CD4-positive, alpha-beta T cell treated with Interleukin-4 for 4 hours (primary cell): ENCODE results near the gene TARS3.
"Not testable (repeated sequence)": the region's sequence is repeated elsewhere in the genome, so short reads cannot be mapped to it uniquely, and the experiment has no call there.

Experiments used
- DNase-seq: peaks from one replicate; pipeline ENCODE4 v3.0.0-alpha.2; 2020

Gene TARS3

DNA sequence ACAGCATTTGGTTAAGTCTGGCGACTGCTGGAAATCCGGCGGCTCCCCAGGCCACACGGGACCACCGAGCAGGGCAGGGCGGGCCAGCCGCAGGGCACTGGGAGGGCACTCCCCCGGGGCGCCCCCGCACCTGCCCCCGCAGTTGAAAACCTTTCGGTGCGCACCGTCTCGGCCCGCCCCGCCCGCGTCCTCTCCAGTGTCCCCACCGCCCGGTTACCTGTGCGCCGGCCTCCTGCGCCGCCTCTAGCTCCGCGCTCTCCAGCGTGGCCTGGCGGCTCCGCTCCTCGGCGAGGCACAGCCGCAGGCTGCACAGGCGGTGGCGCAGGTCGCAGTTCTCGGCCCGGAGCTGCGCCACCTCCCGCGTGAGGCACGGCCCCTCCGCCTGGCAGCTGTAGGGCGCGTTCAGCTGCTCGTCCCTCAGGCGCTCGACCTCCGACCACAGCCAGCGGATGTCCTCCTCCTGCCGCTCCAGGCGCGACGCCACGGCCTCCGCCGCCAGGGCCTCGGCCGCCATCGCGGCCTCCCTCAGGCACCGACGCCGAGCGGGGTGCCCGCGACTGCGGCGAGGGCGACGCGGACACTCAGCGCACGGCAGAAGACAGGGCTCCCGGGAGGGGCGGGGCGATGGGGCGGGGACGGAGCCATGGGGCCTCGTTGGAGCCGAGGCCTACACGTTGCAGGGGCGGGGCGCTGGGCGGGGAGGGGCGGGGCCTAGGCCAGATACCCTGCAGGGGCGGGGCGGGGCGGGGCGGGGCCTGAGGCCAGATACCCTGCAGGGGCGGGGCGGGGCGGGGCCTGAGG lies at the start of gene TARS3:
TARS3 (minus strand) TSS at position 600 of the 801 bp plus-strand sequence; CDS start at position 514, 86 bp downstream.
- DNase-seq = peak; percentile 94

DNA sequence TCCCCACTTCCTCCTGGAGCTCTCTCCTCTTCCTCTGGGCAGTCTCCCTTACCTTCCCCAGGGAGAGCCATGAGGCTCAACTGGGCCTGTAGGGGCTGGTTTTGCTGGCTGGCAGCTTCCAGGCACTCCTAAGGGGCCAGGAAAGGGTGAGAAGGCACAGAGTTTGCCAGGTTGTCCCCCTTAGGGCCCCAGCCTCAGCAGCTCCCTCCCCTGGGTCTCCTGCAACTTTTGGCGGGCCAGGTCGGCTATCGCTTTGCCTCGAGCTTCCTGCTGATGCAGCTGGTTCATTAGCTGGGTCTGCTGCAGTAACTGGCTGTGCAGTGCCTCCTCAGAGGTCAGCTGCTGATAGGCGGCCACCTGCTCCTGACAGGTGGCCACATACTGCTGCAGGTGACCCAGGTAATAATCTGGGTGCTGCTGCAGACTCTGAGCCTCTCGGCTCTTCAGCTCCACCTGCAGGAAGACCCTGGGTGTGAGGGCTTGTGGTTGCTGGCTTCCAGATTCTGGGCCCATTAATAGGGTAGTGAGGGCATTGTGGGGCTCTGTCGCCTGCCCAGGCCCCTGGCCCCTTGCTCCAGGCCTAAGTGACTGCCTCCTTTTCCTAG lies 49.3 kb upstream of the TARS3 start:
- no peak for DNase-seq

DNA sequence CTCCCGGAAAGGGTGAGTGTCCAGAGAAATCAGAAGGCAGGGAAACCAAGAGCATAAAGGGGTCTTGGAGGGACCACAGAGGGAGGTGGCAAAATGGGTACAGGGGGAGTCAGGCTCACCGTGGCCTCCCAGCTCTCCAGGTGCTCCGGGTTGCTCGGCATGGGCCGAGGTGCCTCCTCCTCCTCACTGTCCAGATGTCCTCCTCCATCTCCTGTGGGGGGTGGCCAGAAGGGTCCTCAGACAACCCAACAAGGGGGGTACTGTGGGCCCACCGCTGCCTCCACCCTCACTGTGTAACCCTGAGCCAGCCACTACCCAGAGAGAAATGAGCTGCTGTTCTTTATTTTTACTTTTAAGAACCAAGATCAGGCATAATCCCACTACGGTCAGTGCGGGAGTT lies 48.6 kb upstream of the TARS3 start:
- DNase-seq = no peak

- not testable (repeated sequence) for DNase-seq
Measured at GRCh38 chr15:101767083-101767640, 42.9 kb upstream of the TARS3 start.

DNA sequence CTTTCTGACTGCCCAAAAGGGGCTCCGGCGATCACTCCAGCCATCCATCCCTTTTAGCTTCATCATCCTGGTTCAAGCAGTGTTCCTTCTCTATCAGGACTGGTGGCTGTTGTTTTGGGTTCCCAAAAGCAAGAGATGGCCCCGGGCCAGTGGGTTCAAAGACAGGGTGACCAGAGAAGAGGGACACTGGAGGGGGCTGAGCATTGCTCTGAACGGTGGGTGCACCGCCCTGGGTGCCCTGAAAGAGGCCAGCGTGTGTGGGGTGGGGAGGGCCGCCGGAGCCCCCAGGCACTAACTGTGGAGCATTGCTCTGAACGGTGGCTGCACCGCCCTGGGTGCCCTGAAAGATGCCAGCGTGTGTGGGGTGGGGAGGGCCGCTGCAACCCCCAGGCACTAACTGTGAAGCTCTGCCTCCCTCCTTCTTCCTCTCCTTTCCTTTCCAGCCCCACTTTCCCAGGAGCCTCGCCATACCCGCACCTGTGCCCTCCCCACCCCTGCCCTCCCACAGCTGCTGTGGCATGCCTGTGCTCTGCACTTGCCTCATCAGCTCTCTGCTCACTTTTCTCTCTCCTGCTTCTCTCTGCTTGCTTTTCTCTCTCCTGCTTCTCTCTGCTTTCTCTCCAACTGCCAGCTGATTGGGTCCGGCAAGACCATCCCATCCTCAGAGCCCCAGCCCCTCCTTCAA lies 41.6 kb upstream of the TARS3 start:
- no peak for DNase-seq

DNA sequence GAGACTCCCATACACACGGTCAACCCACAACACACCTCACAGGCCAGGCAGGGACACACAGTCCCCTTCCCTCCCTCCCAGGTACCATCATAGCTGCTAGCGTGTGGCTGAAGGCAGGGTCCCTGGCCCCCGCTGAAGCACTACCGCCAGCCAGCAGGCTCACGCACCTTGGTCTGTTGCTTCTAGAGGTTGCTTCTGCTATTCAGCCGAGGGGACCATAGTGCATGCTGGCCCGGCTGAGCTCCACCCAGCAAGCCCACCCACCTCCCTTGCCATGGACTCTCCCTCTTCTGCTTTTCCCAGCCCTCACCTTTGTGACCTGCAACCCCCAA lies 41.0 kb upstream of the TARS3 start:
- not testable (repeated sequence) for DNase-seq

- not testable (repeated sequence) for DNase-seq
Measured at GRCh38 chr15:101764669-101765339, 40.5 kb upstream of the TARS3 start.

DNA sequence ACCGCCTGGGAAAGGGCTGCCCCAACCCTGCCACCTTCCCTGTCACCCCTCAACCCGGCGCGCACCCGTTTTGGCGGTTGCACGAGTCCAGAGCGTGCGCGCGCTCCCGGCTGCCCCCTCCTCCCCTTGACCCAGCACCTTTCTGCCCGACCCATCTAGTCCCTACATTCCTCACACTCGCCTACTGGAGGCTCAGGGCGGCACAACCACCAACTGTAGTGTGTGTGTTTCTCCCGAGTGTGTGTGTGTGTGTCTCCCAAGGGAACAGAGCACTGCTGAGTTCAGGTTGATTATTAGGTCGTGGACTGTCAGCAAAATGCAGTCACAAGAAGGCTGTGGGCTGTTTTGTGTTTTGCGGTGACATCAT lies 22.4 kb upstream of the TARS3 start:
- not testable (repeated sequence) for DNase-seq

DNA sequence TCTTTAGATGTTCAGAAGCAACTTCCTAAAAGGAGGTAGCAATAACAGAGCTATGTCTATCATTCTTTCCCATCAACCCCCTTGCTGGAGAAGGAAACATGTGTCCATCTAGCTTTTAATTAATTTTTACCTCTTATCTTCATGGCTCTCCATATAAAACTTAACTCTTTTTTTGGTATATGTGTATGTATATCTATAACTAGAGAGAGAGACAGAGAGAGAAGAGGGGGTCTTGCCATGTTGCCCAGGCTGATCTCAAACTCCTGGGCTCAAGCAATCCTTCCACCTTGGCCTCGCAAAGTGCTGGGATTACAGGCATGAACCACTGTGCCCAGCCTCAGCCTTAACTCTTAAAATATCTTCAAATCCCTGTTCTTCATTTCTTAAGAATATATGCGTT lies 10.6 kb upstream of the TARS3 start:
- not testable (repeated sequence) for DNase-seq

- DNase-seq = no peak
Measured at GRCh38 chr15:101733545-101733944, 9.3 kb upstream of the TARS3 start.

DNA sequence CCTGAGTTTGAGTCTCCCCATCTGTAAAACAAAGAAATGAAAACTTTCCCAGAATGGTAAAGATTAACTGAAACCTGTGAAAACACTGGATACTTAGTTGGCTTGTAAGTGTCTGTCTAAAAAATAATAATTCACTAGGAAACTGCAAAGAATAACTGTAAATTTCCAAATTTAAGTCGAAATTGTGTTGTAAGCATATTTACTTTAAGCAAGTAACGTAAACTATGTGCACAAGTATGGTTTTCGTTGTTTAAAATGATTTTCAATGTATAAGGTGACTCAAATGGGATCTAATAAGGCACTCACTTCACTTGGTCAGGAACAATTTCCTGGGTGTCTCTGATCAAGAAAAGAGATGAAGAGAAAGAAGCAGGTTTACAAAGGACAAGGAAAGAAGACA lies 8.5 kb upstream of the TARS3 start:
- DNase-seq = no peak

DNA sequence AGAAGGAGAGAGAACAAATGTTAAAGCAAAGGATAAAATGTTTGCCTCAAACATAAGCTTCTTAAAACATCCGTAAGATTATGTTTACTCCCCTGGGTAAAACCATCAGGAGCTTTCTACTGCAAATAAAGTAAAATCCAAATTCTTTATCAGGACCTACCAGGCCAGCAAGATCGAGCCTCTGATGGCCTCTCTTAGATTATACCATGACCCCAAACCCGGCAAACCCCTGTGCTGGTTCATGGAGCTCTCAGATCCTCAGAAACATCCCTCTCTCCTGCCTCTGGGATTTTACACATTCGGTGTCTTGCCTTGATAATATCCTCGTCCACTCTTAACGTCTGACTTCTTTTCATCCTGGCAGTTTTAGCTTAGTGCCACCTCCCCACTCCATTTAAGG lies 7.5 kb upstream of the TARS3 start:
- no peak for DNase-seq

GRCh38 chr15:101727186-101727585 lies 2.9 kb upstream of the TARS3 start:
- no peak for DNase-seq

DNA sequence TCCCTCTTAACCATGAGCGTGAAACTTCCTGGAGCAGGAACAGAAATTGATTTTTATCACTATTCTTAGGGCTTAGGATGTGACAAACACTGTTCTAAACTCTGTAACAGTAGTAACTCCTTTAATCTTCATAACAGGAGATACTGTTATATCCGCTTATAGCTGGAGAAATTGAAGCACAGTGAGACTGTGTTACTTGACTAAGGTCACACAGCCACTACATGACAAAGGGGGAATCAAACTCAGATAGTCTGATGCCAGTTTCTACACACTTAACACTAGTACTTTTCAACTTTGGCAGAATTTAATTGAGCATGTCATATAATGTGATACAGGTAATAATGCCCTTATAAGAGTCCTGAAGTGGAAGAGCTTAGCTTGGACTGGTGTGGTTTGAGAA lies 800 bp upstream of the TARS3 start:
- DNase-seq = no peak

GRCh38 chr15:101724675-101725005 lies 367 bp upstream of the TARS3 start:
- DNase-seq = no peak

DNA sequence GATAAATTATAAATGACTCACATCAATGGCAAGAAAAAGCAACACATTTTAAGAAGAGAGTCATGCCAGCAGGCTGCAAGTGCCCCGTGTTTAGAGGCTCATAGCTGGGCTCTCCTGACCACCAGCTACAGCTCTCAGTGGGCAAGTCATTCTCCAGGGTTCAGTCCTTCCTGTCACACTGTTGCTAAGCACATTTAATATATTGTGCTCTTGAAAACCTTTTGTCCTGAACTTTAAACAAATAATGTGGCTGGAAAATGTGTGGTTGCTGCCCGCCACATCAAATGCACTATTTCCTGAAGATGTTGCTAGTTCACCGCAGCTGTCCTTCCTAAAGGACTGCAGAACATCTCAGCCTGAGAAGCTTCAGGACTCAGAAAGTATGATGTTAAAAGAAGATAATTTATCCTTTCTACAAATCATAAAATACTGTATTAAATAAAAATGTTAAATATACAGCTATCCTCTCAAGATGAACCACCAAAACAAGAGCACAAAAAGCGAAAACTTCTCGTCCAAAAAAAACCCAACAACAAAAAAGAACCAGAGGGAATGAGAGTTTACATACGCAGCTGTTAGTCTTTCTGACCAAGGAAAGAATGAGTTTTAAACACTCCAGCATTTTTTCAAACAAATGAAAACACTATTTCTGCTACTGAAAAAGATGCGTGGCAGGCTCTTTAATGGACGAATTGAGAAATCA lies 951 bp downstream of the TARS3 start:
- peak; percentile 49 for DNase-seq

GRCh38 chr15:101718896-101719295 lies 5.4 kb downstream of the TARS3 start:
- DNase-seq = no peak

DNA sequence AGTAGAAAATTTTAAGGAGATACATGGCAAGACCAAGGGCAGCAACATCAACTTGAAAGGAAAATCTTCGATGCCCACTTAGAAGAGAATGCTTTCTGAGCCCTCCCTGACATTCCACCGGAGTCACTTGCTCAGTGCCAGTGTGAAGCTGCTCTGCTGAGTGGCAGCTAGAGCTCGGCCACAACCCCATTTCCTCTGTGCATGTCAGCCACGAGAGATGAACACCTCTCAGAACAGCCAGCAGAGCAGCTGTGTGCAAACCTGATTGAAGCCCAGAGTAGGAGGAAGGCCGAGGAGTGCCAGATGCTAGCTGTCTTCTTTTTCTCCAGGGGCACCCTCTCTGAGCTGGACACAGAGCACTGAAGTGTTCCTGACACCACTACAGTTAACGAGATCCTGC lies 12.2 kb downstream of the TARS3 start:
- no peak for DNase-seq

GRCh38 chr15:101710806-101711205 lies 13.5 kb downstream of the TARS3 start:
- DNase-seq = no peak

- no peak for DNase-seq
Measured at GRCh38 chr15:101709466-101709865, 14.8 kb downstream of the TARS3 start.

DNA sequence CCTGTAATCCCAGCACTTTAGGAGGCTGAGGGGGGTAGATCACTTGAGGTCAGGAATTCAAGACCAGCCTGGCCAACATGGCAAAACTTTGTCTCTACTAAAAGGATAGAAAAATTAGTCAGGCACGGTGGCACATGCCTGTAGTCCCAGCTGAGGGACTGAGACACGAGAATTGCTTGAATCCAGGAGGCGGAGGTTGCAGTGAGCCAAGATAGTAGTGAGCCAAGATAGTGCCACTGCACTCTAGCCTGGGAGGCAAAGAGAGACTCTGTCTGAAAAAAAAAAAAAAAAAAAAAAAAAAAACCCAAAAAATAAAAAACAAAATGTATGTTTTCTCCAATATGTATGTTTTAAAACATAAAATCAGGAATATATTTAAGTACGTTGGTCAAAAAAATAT lies 16.3 kb downstream of the TARS3 start:
- no peak for DNase-seq

GRCh38 chr15:101702077-101702476 lies 22.2 kb downstream of the TARS3 start:
- no peak for DNase-seq

DNA sequence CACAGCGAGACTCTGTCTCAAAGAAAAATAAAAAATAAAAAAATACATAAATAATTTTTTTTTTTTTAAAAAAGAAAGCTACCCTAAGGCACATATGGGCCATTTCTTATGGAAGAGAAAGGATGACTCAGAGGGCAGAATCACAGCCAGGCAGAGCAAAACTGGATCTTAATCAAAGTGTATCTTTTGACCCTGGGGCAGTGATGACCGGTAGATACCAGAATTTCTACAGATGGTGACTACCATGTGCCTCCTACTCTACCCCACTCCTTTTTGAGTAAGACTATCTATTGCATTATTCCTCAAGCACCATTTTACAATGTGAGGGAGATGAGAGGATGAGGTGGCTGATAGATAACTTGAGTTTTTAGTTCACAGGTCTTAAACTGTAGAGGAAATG lies 26.0 kb downstream of the TARS3 start:
- no peak for DNase-seq
